ENCODE data around the gene URGCP. TPM values are rescaled to one million over a fixed set of nuclear protein-coding genes. Genes with fewer than 3 reads are reported as not detected.

URGCP gene
- total RNA-seq, 2 experiments from 2014 or later, result 26.5 to 26.9 TPM

Other genes starting within 250 kb of the URGCP start
- 10 to 100 TPM; 72.7 to 80.2 TPM for gene COA1, start 177.1 kb downstream of the URGCP start, total RNA-seq
- gene BLVRA, start 147.9 kb downstream of the URGCP start, total RNA-seq, result 10 to 100 TPM; 27.3 to 29.6 TPM
- gene MRPS24, start 37.1 kb downstream of the URGCP start, total RNA-seq, result 10 to 100 TPM; 72.7 to 75.7 TPM
- 1 to 10 TPM; 6.2 to 7.5 TPM for gene UBE2D4, start 19.8 kb upstream of the URGCP start, total RNA-seq
- gene SPDYE1, start 91.3 kb upstream of the URGCP start, total RNA-seq, result under 1 TPM in 1 of 2 experiments, not detected in 1; 0.11 TPM
- gene DBNL, start 138.1 kb upstream of the URGCP start, total RNA-seq, result 100 to 1,000 TPM; 152 to 157 TPM
- gene PGAM2, start 159.0 kb upstream of the URGCP start, total RNA-seq, result 1 to 10 TPM in 1 of 2 experiments, under 1 TPM in 1; 0.74 to 2.1 TPM
- gene POLM, start 175.9 kb upstream of the URGCP start, total RNA-seq, result 10 to 100 TPM; 51.0 to 54.5 TPM
- 10 to 100 TPM; 21.5 to 22.0 TPM for gene AEBP1, start 197.7 kb upstream of the URGCP start, total RNA-seq
- gene POLD2, start 217.0 kb upstream of the URGCP start, total RNA-seq, result 10 to 100 TPM; 99.3 to 99.4 TPM
- not detected for gene MYL7, start 234.7 kb upstream of the URGCP start, total RNA-seq